Neutrophil (primary cell): ENCODE measurements around the gene RNF19B.

Source experiments
- H3K27ac ChIP-seq: fragments of 200-600 bp; sonication (generic); 2 replicates; pipeline ENCODE4 v1.5.1; 2016; ENCODE audit warnings: mild to moderate bottlenecking, moderate library complexity
- H3K27me3 ChIP-seq: fragments of 200-600 bp; sonication (generic); 2 replicates; pipeline ENCODE4 v1.6.0; 2016; ENCODE audit warnings: mild to moderate bottlenecking
- H3K36me3 ChIP-seq: fragments of 200-600 bp; sonication (generic); 2 replicates; pipeline ENCODE4 v1.5.1; 2017
- H3K4me1 ChIP-seq, 2 experiments: fragments of 200-600 bp in 1 of 2; sonication (generic) in 1 of 2; 1 replicate in 1 of 2; 2 replicates in 1 of 2; pipeline versions ENCODE4 v1.5.1 to v1.6.1; 2013 to 2016; ENCODE audit warnings: low read depth in 1 of 2, low read length in 1 of 2, mild to moderate bottlenecking in 1 of 2, moderate library complexity in 1 of 2; ENCODE audit not compliant: control insufficient read depth in 1 of 2, insufficient read depth in 1 of 2
- H3K4me3 ChIP-seq, 2 experiments: fragments of 200-600 bp in 1 of 2; sonication (generic) in 1 of 2; 1 replicate in 1 of 2; 2 replicates in 1 of 2; pipeline ENCODE4 v1.5.1; 2013 to 2016; ENCODE audit warnings: low read depth in 1 of 2, low read length in 1 of 2, mild to moderate bottlenecking in 1 of 2, moderate library complexity in 1 of 2
- H3K9me3 ChIP-seq: fragments of 200-600 bp; sonication (generic); 2 replicates; pipeline ENCODE4 v1.5.1; 2016
- TF ChIP-seq, protein P1 (sequence below): fragments of 200-600 bp; sonication (generic); IDR thresholded peaks from 2 replicates; pipeline ENCODE4 v1.5.1; 2016; ENCODE audit warnings: antibody characterized with exemption

Gene RNF19B

DNA sequence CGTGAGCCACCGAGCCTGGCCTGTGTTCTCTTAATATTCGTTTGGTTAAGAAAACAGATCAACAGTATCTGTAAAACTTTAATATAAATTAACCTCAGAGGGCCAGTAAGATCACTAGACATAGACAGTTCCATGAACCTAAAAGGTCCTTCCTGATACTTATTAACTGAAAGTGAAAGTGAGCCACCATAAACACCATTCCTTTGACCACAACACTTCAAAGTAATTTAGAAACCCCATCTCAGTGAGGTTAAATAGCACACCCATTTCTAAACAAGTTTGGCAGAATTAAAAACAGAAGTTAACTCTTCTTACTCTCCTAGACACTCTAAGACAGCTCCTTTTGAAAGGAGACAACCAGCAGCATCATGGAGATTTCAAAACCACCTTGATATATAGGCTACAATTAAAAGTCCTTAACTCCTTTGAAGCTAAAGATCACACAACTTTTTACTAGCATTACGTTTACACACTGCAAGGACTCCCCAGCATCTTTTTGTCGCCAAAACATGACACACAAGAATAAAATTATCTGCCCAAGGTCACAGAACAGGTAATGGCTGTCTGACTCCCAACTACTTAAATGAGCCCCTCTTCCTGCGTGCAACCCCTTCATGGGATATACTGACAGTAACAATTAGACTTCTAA lies 2.2 kb downstream of the RNF19B start:
- Histone ChIP-seq H3K36me3 (peaks cover 19% of the 10 kb centered on the region), H3K27ac (peak overlapping the region; percentile 98), H3K9me3 (no peaks in the 10 kb centered on the region), H3K27me3 (no peaks in the 10 kb centered on the region), H3K4me1 (peaks cover 37 to 56% of the 10 kb centered on the region in 2 experiments), H3K4me3 (peak overlapping the region; percentile 90 to 99)
- TF ChIP-seq, protein P1, sequence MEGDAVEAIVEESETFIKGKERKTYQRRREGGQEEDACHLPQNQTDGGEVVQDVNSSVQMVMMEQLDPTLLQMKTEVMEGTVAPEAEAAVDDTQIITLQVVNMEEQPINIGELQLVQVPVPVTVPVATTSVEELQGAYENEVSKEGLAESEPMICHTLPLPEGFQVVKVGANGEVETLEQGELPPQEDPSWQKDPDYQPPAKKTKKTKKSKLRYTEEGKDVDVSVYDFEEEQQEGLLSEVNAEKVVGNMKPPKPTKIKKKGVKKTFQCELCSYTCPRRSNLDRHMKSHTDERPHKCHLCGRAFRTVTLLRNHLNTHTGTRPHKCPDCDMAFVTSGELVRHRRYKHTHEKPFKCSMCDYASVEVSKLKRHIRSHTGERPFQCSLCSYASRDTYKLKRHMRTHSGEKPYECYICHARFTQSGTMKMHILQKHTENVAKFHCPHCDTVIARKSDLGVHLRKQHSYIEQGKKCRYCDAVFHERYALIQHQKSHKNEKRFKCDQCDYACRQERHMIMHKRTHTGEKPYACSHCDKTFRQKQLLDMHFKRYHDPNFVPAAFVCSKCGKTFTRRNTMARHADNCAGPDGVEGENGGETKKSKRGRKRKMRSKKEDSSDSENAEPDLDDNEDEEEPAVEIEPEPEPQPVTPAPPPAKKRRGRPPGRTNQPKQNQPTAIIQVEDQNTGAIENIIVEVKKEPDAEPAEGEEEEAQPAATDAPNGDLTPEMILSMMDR: no peak

DNA sequence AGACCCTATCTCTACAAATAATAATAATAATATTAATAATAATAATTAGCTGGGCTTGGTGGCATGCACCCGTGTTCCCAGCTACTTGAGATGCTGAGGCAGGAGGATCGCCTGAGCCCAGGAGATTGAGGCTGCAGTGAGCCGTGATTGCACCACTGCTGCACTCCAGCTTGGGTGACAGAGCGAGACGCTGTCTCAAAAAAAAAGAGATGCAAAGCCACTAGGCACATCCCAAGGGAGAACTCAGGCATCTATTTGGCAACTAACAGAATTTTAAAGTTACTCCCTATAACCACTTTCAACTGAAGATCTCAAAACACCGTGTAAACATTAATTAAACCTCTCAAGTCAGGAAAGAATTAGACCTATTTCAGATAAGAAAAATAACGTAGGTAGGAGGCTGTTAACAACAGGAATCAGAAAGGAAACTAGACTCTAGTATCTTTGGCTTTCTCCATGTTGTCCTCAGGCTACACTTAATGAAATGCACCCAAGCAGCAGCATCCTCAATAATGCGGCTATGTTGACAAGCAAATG lies 3.7 kb downstream of the RNF19B start:
- Histone ChIP-seq H3K27ac (no peak overlapping the region), H3K27me3 (no peaks in the 10 kb centered on the region), H3K9me3 (no peaks in the 10 kb centered on the region), H3K4me3 (peak overlapping the region; percentile 17 to 90), H3K36me3 (peaks cover 33% of the 10 kb centered on the region), H3K4me1 (peaks cover 37 to 56% of the 10 kb centered on the region in 2 experiments)
- TF ChIP-seq, protein P1: no peak

DNA sequence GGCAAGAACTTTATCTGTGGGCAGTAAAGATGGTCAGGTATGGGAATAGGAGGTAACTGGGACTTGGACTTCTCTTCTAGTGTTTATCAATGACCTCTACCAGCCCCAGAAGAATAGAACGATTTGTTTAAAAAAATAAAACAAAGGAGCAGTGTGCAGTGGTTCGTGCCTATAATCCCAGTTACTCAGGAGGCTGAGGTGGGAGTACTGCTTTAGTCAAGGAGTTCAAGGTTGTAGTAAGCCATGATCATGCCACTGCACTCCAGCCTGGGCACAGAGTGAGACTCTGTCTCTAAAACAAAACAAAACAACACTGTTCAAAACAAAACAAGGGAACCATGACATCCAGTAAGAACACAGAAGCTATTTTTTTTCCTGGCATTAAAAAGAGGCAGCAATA lies 4.3 kb downstream of the RNF19B start:
- H3K27ac ChIP-seq: peak overlapping the region; percentile 37

DNA sequence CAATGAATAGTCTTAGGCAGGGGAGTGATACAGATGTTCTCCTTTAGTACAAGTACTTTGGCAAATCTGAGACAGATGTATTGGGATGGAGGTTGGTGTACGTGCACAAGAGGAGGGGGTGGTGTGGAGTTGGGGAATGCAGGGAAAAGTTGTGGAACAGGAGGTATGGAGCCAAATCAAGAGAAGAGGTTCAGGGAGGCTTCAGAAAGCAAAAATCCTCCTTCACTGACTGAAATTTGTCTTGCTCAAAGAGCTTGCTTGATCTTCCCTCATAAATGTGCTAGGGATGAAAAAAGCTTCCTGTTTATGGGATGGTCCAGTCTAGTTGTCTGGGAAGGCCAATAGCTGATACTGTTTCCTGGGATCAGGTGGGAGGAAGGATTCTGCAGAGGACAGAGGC lies 5.8 kb downstream of the RNF19B start:
- H3K9me3 ChIP-seq: no peaks in the 10 kb centered on the region
- H3K36me3 ChIP-seq: peaks cover 43% of the 10 kb centered on the region
- H3K4me1 ChIP-seq: peaks cover 30 to 51% of the 10 kb centered on the region in 2 experiments
- peak overlapping the region; percentile 5 for H3K27ac ChIP-seq
- no peaks in the 10 kb centered on the region for H3K27me3 ChIP-seq
- TF ChIP-seq, protein P1: no peak
- no peak overlapping the region for H3K4me3 ChIP-seq

More for the DNA sequence above, 4.3 kb downstream of the RNF19B start:
- Histone ChIP-seq H3K4me3 (no peak overlapping the region), H3K9me3 (no peaks in the 10 kb centered on the region), H3K4me1 (peaks cover 35 to 56% of the 10 kb centered on the region in 2 experiments), H3K27me3 (no peaks in the 10 kb centered on the region), H3K36me3 (peaks cover 33% of the 10 kb centered on the region)
- TF ChIP-seq, protein P1: no peak

DNA sequence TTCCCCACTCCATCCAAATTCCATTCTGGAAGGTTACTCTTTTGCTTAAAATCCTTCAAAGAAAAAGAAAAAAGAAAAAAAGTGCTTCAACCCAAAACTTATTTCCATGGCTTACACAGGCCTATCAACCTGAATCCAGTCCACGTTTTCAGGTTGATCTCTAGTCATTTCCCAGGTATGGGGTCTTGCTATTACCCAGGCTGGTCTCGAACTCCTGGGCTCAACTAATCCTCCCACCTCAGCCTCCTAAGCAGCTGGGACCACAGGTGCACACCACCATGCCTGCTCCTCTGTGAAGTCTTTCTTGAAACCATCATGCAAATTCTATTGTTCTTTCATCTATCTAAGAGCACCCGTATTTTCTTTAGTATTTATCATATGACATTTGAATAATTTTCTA lies 7.6 kb downstream of the RNF19B start:
- TF ChIP-seq, protein P1: no peak
- Histone ChIP-seq H3K9me3 (no peaks in the 10 kb centered on the region), H3K36me3 (peaks cover 45% of the 10 kb centered on the region), H3K27me3 (no peaks in the 10 kb centered on the region), H3K27ac (no peak overlapping the region), H3K4me3 (no peak overlapping the region), H3K4me1 (peaks cover 17 to 39% of the 10 kb centered on the region in 2 experiments)
